PFSK-1 (cell line): ENCODE data around the gene RGS4.
A peak's percentile ranks its signal among the peaks of the same experiment; 100 is the strongest.

Source experiments
- FOXP2 ChIP-seq: optimal IDR thresholded peaks from 2 replicates; pipeline ENCODE3; 2011; ENCODE audit warnings: borderline replicate concordance, control low read depth, inconsistent platforms; ENCODE audit not compliant: insufficient read depth; ENCODE audit errors: extremely low read length, extremely low read depth
- POLR2AphosphoS5 ChIP-seq: IDR thresholded peaks from 2 replicates; pipeline ENCODE4 v1.6.1; 2012; ENCODE audit warnings: low read depth, mild to moderate bottlenecking, control low read depth, low read length, moderate library complexity
- SIN3A ChIP-seq: IDR thresholded peaks from 2 replicates; pipeline ENCODE4 v1.6.1; 2012; ENCODE audit warnings: mild to moderate bottlenecking, low read length, moderate library complexity, borderline replicate concordance; ENCODE audit not compliant: insufficient read depth
- TAF1 ChIP-seq: IDR thresholded peaks from 2 replicates; pipeline ENCODE4 v1.6.1; 2012; ENCODE audit warnings: low read length, control low read depth, borderline replicate concordance; ENCODE audit not compliant: insufficient read depth
- TF ChIP-seq, protein P1 (sequence below), 2 experiments: IDR thresholded peaks; 2 replicates each; pipeline versions ENCODE4 v1.6.1 to v1.8.0; 2011 to 2012; ENCODE audit warnings: low read depth in 2 of 2, low read length in 2 of 2, control low read depth in 1 of 2, inconsistent platforms in 1 of 2, mild to moderate bottlenecking in 1 of 2, moderate library complexity in 1 of 2; ENCODE audit not compliant: insufficient read depth in 1 of 2

The RGS4 gene

DNA sequence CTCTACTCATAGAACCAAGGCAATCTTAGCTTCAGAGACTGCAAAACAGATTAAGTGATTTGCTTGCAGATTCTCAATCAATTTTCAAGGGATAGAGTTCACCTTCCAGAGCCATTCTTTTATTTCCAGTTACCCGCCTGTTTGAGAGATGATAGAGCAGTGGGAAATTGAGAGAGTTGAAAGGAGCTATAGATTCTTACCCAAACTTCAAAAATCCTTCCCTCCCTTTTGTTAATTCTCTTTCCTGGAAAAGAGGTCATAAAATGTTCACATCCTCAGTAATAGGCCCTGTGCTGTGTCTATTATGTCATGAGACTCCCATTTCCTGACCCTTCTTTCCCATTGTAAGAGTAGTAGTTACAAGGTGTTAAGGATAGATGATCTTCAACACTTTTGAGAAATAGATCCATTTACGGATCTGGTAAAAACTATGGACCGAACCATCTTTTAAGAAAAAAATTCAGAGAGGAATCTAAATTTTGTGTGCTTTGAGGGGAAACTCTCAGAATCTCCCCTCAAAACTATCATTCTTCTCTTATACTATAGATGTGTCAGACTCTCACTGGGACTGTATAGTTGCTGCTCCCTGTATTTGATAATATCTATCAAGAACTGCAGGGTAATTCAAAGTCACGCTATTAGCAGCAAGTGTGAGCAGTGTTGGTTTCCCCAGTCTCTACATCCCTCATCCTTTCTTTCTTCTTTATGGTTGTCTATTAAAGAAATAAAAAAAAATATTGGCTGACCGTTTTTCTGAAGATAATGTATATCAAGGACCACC is 8.0 kb downstream of the RGS4 start:
- TF ChIP-seq POLR2AphosphoS5 (no peak), SIN3A (no peak), TAF1 (no peak), FOXP2 (no peak)
- TF ChIP-seq, protein P1, sequence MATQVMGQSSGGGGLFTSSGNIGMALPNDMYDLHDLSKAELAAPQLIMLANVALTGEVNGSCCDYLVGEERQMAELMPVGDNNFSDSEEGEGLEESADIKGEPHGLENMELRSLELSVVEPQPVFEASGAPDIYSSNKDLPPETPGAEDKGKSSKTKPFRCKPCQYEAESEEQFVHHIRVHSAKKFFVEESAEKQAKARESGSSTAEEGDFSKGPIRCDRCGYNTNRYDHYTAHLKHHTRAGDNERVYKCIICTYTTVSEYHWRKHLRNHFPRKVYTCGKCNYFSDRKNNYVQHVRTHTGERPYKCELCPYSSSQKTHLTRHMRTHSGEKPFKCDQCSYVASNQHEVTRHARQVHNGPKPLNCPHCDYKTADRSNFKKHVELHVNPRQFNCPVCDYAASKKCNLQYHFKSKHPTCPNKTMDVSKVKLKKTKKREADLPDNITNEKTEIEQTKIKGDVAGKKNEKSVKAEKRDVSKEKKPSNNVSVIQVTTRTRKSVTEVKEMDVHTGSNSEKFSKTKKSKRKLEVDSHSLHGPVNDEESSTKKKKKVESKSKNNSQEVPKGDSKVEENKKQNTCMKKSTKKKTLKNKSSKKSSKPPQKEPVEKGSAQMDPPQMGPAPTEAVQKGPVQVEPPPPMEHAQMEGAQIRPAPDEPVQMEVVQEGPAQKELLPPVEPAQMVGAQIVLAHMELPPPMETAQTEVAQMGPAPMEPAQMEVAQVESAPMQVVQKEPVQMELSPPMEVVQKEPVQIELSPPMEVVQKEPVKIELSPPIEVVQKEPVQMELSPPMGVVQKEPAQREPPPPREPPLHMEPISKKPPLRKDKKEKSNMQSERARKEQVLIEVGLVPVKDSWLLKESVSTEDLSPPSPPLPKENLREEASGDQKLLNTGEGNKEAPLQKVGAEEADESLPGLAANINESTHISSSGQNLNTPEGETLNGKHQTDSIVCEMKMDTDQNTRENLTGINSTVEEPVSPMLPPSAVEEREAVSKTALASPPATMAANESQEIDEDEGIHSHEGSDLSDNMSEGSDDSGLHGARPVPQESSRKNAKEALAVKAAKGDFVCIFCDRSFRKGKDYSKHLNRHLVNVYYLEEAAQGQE (IDR thresholded peaks at IDR 0.05; ENCODE audit: insufficient read depth in 1 of 2, low read depth in 2 of 2, low read length in 2 of 2) = no peak

DNA sequence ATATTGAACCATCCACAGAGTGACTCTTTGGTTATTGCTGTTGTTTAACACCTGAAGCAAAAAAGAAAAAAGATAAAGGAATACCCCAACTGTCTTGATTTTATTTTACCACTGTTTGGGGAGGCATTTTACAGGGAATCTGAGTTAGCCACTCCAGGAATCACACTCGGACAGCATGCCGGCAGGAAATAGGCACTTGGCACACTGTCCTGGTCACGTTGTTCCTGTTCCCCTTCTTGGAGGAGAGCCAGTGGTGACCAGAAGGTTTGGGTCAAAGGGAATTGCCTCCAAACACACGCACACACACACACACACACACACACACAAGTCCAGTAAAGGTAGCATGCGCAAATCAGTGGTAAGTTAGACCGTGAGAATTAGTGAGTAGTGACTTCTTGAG is 13.8 kb downstream of the RGS4 start:
- TF ChIP-seq TAF1 (no peak), SIN3A (peak; percentile 61; the same call in 1 of the 2 replicates), FOXP2 (no peak), POLR2AphosphoS5 (no peak)
- TF ChIP-seq, protein P1 (IDR thresholded peaks at IDR 0.05; ENCODE audit: insufficient read depth in 1 of 2, low read depth in 2 of 2, low read length in 2 of 2) = 0 out of 4 replicates have a peak, but pooled peaks of 1 of the 2 experiments have one; percentile 23

DNA sequence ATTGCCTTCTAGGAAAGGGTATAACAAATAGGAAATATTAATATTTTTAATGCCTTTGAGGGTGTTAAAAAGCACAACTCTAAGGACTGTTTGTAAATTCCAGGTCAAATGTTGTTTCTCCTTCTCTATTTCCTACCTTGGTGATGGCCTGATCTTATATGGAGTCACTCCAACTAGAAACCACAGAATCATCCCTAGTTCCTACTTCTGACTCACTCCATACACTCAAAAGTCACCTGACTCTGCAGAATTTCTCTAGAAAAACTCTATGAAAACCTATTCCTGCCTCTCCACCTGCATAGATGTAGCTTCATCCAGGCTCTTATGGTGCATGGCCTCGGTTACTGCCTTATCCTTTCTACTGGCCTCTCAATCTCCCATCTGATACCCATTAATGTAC is 14.5 kb downstream of the RGS4 start:
- no peak for TF ChIP-seq SIN3A
- TF ChIP-seq, protein P1 (IDR thresholded peaks at IDR 0.05; ENCODE audit: insufficient read depth in 1 of 2, low read depth in 2 of 2, low read length in 2 of 2) = no peak
- no peak for TF ChIP-seq FOXP2

DNA sequence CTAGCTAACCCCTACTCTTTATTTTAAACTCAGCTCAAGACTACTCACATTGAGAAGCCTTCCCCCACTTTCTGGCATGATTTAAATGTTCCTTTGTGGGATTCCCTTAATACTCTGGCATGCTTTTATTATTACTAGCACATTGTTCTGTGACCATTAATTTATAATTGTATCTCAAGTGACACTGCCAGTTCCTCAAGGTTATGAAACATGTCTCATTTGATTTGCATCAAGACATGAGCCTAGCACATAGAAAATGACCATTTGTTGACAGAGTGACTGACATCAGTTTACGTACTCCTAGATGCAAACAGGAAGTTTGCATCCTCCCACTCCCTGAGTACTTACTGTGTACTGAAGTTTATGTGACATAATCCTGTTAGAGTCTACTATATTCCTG is 15.2 kb downstream of the RGS4 start:
- TF ChIP-seq FOXP2 (no peak), TAF1 (no peak), SIN3A (no peak)
- TF ChIP-seq, protein P1 (IDR thresholded peaks at IDR 0.05; ENCODE audit: insufficient read depth in 1 of 2, low read depth in 2 of 2, low read length in 2 of 2) = no peak
